ENCODE results near the gene MAPK12.

The MAPK12 gene

GRCh38 chr22:50250555-50251476 is 10.7 kb downstream of the MAPK12 start, which contains the start of gene HDAC10:
Gene HDAC10, minus strand, starts transcription at chr22:50251265. Its CDS starts 233 bp downstream, at chr22:50251032.
- peak; percentile 92 for DNase-seq

- no peak for DNase-seq
These were observed 11.3 kb downstream of the MAPK12 start for GRCh38 chr22:50250249-50250554.

GRCh38 chr22:50249341-50250248 is 11.9 kb downstream of the MAPK12 start:
- no peak for DNase-seq

GRCh38 chr22:50248196-50249081 is 13.0 kb downstream of the MAPK12 start:
- DNase-seq: no peak

GRCh38 chr22:50247748-50248147 is 13.7 kb downstream of the MAPK12 start:
- DNase-seq: peak; percentile 81

GRCh38 chr22:50246242-50247175 is 15.0 kb downstream of the MAPK12 start:
- DNase-seq: no peak

GRCh38 chr22:50245214-50246072 is 16.0 kb downstream of the MAPK12 start:
- DNase-seq: no peak

- DNase-seq: peak; percentile 98
These were observed 16.9 kb downstream of the MAPK12 start, which contains the start of gene TUBGCP6 for GRCh38 chr22:50244420-50245213. Gene TUBGCP6, minus strand, starts transcription at chr22:50245023. Its CDS starts 564 bp downstream, at chr22:50244459.

- no peak for DNase-seq
These were observed 17.6 kb downstream of the MAPK12 start for GRCh38 chr22:50243685-50244419.

- no peak for DNase-seq
These were observed 19.0 kb downstream of the MAPK12 start for GRCh38 chr22:50242406-50242949.

GRCh38 chr22:50238755-50239154 is 22.7 kb downstream of the MAPK12 start:
- DNase-seq: no peak

GRCh38 chr22:50236731-50237409 is 24.6 kb downstream of the MAPK12 start:
- DNase-seq: no peak

GRCh38 chr22:50233223-50233622 is 28.3 kb downstream of the MAPK12 start:
- no peak for DNase-seq

- no peak for DNase-seq
These were observed 28.9 kb downstream of the MAPK12 start for GRCh38 chr22:50232481-50233151.

- no peak for DNase-seq
These were observed 32.1 kb downstream of the MAPK12 start for GRCh38 chr22:50229370-50229769.

- no peak for DNase-seq
These were observed 33.1 kb downstream of the MAPK12 start for GRCh38 chr22:50228366-50228765.

GRCh38 chr22:50227579-50228215 is 33.8 kb downstream of the MAPK12 start:
- no peak for DNase-seq
